NCI-H187 treated with DMSO at 0.1 percent for 48 hours (cell line): ENCODE measurements around the gene CXXC5.

Experiments
- DNase-seq: peaks from one replicate; lab custom pipeline; 2025; lab: John Stamatoyannopoulos, UW

The CXXC5 gene

DNA sequence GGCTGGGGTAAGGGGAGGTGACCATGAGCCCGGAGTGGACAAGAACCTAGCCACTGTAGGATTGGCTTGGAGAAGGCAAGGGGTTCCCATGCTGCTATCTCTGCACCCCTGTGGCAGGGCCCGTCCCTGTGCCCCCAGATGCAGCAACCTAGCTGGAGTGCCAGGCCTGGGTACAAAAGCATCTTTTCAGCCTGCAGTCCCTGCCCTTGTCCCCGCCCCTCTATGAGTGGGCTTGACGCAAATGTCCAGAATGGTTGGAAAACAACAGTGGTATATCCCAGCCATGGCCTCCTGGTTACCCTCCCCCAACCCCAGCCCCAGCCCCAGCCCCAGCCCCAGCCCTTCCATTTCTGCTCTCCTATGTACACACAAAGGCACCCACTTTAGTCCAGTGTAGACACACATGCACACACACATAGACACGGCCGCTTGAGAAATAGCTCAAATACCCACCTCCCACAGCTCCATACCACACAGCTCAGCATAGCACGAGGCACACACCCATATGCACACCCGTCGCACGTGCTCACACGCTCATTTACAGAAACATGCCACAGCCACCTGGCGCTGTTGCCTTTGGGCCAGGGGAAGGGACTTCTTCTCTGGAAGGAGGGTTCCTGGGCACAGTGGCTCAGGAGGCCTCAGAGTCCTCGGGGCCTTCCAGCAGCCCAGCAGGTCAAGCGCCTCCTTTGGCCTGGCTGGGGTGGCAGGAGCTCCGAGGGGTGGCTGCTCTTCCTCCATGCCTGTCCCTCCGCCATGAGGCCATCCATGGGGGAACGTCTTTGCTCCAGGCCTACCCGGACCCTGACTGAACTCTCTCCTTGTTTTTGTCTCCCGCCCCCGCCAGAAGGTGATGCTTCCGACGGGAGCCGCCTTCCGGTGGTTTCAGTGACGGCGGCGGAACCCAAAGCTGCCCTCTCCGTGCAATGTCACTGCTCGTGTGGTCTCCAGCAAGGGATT is 34.1 kb downstream of the CXXC5 start:
- no peak for DNase-seq

DNA sequence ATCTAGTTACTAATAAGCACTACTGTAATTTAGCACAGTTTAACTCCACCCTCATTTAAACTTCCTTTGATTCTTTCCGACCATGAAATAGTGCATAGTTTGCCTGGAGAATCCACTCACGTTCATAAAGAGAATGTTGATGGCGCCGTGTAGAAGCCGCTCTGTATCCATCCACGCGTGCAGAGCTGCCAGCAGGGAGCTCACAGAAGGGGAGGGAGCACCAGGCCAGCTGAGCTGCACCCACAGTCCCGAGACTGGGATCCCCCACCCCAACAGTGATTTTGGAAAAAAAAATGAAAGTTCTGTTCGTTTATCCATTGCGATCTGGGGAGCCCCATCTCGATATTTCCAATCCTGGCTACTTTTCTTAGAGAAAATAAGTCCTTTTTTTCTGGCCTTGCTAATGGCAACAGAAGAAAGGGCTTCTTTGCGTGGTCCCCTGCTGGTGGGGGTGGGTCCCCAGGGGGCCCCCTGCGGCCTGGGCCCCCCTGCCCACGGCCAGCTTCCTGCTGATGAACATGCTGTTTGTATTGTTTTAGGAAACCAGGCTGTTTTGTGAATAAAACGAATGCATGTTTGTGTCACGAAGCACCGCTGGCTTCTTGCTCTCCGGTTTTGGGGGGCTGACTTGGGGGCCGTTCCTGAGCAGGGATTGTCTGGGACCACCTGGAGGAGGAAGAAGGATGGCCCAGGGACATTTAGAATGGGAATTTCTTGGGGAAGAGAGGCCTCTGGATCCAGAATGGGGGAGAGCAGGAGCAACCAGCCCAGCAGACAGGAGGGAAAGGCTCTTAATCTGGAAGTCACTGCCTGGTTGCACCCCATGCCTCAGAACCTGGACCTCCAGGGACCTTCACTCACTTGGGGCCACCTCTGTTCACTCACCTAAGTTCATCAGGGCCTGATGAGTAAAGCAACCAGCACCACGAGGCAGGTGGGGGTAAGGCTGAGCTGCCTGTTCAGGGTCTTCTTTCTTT is 35.4 kb downstream of the CXXC5 start:
- DNase-seq: no peak

DNA sequence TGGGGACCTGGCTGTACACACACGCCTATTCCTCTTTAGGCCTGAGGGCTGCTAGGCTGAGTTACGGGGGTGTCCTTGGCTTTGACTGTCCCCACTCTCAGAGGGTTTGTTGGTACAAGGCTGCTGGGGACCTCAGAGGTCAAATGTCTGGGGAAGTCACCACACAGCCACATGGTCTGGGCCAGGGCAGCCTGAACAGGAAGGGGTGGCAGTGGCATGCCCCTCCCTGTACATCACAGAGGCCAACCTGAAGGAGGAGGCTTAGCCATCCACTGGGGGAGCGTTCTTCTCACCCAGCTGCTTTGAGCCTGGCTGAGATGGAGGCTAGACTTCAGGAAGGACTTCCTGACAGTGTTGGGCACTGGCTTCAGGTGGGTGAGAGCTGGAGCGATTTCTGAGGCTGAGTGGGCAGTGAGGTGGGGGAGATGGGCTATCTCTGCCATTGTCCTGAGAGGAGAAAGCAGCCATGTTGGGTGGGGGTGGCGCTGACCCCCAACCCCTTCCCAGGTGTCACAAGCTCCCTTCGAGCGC is 36.3 kb downstream of the CXXC5 start:
- DNase-seq: no peak

DNA sequence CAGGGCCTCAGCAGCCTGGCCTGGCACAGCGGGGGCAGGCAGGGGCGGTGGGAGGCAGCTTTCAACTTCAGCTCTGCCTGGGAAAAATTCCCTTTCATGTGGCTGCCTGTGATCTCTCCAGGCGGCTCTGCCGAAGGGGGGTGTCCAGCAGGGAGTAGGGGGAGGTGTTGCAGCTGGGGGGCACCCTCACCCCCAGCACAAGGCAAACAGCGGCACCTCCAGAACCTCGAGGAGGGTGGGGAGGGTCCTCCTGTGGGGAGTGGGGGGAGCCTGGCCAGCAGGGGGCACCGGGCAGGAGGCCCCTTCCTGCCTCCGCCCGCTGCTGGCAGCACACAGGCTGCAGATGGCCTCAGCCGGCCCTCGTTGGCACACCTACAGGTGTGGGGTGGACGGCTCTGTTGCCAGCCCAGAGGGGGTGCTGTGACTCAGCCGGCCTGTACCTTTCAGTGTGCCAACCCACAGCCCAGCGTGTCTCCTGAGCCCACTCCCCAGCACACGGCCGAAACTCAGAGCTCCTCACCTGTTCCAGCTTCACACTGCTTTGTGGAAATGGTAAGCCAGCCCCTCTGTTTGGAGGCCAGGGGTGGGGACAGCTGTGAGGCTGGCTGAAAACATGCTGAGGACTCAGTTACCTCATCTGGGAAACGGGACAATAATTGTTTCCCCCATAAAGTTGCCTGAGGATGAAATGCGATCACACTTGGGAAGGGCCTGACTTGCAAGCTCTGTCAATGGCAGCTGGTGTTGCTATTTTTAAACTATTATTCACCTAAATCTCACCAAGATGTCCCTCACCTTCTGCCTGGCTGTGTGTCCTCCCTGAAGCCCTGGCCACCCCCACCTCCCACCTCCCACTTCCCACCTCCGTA is 37.0 kb downstream of the CXXC5 start:
- no peak for DNase-seq

DNA sequence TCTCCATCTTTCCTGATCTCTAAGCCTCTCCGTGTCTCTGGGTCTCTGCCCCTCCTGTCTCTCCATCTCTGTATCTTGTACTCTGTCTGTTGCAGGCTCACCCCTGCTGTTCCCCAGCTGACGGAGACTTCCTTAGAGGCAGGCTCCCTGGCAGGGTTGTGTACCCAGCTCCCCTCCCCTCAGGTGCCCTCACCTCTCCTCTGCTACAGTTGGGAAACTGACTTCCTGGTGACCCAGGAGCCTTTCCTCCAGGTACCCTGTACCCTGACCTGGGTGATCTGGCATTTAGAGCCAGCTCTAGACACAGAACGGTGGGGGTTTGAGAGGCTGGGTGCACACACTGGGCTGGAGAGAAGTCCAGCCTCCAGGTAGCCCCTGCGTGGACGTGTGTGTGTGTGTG is 37.7 kb downstream of the CXXC5 start:
- no peak for DNase-seq

DNA sequence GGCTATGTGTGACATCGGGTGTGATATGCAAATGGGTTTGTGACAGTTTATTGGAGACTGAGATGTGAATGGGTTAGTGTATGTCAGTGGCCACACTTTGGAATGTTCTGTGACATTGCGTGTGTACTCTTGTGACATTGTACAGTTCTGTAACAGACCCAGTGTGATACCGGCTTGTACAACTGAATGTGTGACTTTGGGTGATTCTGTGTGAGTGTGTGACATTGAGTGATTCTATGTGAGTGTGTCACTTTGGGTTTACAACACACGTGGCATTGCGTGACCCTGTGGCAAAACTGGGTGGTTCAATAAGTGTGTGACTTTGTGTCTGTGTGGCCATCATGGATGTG is 38.2 kb downstream of the CXXC5 start:
- no peak for DNase-seq

DNA sequence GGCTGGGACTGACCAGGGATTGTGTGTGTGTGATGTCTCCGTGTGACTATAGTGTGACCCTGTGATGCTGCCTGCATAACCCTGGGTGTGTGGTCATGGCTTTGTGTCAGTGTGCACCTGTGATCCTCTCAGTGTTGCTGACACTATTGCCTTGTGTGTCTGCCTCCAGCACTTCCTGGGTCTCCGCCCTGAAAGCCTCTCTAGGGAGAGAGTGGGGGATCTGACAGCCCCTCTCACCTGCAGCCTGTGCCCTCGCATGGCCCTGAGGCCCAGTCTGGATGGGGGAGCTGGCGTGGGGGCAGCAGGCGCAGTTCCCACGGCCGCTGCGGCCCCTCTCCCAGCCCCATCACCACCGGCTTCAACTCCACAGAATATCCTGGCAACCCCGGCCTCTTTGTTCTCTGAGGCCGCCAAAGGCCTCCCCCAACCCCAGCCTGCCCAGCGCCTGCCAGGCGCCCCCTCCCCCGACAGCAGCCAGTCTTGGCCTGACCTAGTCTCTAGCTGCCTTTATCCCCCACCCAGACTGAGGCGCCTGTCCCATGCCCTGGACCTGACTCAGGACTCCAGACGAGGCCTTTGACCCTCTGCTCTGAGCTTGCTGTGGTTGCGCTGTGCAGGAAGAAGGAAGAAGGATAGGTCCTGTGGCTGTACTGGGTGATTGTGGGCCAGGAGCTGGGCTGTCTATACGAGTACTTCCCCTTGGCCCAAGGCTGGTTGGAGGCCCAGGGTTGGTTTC is 38.7 kb downstream of the CXXC5 start:
- DNase-seq: no peak

DNA sequence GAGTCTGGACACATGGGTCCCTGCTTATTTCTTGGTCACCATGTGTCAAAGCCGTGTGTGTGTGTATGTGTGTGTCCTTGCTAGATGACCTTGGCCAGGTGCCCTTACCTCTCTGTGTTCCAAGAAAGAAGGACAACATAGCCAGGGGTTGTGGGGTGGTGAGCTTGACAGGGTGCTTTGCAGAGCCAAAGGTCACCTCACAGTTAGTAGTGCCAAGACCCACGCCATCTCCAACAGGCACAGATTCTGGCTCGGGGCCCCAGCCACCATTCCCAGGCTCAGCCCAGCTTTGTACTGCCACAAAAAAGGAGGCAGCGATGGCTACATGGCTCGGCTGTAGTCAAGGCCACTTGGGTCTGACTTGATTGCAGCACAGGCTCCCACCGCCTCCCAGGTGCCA is 39.5 kb downstream of the CXXC5 start:
- DNase-seq: no peak

DNA sequence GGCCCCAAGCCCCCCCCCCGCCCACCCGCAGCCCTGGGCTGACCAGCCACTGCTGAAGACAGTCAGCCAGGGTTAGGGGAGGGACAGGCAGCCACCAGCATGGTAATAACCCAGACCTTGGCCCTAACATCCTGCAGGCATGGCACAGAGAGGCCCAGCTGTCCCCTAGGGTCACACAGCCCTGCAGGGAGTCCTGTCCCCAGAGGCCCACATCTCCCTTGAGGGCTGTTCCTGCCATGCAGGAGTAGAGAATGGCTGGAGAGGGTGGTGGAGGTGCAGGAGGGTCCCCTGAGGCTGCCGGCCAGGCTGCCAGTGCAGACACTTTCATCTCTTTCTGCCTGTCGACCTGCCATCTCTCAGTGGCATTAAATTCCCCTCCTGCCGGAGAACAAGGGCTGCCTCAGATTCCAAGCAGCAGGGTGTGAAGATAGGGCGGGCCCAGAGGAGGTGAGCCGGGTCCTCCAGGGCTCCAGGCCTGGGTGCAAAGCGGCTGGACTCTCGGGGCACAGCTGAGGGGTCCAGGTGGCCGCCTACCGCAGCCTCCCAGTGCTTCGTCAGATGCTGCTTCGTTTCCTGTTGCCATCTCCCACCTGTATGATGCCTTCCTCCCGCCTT is 40.0 kb downstream of the CXXC5 start:
- no peak for DNase-seq

DNA sequence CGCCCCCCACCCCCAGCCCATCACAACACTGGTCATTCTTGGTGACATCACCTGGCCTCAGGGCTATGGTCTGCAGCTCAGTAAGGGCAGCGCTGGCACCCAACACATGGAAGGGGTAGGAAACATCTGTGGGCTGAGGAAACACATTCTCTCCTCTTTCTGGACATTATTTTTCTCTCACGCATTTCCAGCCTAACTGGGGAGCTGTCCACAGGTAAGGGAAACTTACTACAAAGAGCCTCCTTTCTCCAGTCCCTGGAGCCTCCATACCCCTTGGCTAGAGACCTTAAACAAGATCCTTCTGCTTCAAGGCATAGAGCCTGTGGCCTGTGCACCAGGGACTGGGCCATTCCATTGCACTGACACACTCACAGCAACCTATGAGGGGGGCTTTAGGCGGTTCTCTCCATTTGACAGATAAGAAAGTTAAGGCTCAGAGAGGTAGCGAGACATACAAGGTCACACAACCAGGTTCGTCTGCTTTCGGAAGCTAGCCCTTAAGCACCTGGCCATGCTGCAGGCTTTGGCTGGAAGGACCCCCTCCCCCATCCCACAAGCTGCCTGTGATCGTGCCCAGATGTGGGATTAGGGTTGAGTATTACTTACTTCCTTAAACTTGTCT is 40.7 kb downstream of the CXXC5 start:
- no peak for DNase-seq

DNA sequence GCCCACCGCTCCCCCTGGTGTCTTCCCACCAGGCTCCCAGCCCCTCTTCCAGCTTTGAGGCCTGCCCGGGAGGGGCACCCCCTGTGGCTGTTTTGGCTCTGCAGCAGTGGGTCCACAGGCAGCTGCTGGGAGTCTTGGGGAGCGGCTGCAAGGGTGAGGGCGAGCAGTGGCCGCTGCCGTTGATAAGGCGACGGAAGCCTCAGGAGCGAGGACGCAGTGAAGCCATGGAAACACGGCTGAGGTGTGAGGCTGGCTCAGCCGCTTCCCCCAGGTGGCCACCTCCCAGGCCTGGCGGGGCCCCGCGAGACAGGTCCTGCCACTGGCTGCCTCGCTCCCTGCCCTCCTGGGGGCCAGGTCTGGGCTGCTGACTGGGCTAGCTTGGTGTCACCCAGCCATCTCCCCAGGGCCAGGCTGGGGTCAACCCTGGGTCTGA is 41.5 kb downstream of the CXXC5 start:
- no peak for DNase-seq

DNA sequence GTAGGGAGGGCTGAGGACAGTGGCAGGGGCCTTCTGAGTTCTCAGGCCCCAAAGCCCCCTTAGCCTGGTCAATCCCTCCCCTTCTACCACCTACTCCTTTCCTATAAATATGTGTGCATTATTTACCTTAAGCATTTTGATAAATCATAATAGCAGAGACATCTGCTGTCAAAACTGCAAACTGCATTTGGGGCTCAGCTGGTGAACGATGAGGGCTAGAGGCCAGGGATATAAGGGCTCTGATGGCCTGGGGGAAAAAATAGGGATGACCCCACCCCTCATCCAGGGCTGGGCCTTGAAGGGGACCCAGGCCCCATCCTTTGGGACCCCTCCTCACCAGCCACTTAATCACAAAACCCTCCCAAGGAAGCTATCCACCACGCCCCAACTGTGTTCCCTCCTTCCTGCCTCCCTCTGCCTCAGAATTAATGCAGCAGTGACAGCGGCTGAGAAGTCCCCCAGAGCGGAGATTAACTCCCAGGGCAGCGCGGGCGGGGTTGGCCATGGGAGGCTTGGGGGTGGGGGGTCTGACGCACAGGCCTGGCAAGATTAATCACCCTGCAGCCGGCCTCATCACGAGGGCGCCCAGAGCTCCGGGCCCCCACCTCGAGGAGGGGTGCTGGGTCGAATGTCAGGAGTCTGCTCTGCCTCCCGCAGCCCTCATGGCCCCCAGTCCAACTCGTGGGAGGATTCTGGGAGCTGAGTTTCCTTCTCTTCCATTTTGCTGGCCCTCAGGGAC is 42.1 kb downstream of the CXXC5 start:
- DNase-seq: no peak

DNA sequence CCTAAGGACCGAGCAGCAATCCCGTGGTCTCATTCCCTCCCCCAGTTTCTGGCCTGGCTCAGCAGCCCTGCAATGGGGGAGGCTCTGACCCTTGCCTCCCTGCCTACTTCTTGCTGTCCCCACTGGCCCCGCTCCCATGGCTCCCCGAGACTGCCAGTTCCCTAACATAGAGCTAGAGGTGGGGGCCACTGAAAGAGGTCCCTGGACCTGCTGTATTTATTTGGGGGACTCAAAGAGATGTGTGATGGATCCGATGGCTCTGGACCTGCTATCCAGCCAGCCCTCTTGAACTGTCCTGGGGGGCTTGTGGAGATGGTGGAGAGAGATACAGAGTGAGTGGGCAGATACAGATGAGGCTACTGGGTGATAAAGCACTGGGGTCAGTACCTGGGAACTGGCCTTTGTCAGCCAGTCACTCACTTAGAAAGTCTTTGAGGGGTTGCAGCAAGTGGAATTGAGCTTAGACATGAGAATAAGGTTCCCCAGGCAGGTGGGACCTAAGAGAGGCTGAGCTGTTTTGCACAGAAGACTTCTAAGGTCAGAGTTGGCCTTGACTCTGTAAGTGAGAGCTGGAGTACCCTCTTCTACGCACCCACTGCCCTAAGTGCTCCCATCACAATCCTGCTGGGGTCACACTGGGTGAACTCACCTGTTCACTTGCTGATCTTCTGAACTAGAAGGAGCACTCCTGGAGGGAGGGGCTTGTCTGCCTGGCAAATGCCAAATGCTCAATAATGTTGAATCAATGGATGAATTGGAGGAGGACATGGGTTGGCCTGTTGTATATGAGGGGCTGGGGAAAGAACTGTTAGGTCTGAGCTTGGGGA is 42.9 kb downstream of the CXXC5 start:
- no peak for DNase-seq

DNA sequence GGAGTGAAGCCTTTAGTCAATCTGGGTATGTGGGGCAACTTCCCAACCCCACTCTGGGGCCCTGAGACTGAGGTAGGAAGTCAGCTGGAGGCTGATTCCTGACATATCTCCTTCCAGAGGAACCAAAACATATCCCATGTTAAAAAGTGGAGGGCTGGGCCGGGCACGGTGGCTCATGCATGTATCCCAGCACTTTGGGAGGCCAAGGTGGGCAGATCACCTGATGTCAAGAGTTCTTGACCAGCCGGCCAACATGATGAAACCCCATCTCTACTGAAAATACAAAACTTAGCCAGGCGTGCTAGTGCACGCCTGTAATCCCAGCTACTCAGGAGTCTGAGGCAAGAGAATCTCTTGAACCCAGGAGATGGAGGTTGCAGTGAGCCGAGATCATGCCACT is 44.0 kb downstream of the CXXC5 start:
- no peak for DNase-seq

DNA sequence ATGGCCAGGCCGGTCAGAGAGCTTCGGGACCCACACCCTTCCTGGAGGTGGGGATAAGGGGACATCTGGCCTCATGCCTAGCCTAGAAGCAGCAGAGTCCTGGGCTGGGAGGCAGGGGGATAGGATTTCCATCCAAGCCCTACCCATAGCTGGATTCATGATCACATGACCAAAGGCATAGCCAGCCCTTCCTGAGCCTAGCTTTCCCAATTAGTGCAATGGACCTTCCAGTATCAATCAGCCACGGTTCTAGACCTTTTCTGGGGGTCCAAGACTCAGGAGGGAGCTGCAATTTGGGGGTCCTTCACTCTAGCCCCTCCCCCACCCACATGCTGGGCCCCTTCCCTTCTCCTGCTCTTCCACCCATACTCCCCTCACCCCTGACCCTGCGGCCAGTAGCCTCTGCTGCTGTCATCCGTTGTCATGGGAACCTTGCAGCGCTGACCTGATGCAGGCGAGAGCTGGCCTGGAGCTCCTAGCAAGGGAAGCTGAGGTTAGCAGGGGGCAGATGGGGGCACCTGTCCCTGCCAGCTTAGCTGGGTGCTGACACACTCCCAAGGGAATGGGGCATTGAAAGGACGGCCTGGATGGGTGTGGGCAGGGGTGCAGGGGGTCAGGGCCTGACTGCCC is 44.6 kb downstream of the CXXC5 start:
- no peak for DNase-seq

DNA sequence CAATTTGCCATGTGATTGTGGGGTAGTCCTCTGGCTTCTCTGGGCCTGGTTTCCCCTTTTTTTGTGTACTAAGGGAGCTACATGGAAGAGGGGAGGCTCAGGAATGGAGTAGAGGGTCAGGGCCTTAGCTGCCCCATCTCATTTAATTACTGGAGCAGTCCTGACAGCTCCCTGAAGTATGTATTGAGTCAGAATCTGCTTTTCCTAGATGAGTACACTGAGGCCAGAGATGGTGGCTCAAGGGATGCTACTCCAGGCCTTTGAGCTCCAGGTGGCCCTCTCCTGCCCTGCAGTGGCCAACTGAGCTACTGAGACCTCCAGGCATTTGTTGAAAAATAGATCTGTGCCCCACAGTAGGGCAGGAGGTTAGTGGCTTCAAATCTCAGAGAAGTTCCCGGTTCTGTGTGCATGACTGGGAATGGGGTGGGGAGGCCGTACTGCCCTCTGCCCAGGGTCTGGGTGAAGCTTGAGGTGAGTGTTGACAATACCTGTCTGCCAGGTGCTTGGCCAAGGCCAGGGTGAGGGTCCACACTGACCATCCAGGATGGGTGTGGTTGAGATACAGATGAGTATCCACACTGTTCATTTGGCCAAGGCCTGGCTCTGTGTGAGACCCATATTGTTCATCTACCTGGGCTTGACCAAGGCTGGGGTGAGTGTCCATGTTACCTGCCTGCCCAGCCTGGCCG is 45.7 kb downstream of the CXXC5 start:
- DNase-seq: no peak

DNA sequence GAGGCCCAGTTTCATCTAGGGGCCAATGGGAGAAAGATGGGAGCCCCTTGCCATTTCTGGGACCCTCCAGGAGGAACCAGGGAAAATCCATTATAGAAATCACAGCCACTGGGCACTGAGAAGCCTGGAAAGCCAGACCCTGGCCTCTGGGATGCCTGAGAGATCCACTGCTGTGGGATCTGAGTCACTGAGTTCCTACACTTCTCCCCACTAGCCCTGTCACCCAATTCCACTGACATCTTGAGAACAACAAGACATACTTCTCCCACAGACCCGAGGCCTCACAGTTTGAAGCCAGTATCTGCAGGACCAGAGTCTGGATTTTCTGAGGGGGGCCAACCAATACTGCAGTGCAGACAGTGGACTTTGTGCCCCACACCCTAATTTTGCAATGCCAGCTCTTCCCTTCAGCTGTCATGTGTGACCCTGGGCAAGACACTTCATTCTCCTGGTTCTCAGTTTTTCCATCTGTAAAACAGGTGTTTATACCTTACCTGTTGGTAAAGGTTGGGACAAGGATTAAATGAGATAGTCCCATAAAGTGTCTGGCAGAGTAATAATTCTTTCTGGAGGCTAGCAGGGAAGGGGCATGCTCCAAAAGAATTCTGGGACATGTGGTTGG is 46.5 kb downstream of the CXXC5 start:
- no peak for DNase-seq
